HUES6 (cell line): ENCODE data around the gene FBXO41.

Source experiments
- H3K27ac ChIP-seq: 2 replicates; pipeline ENCODE4 v1.7.0; 2013; ENCODE audit warnings: low read depth, mild to moderate bottlenecking, low read length, inconsistent platforms
- H3K27me3 ChIP-seq: 2 replicates; pipeline ENCODE4 v1.6.1; 2013; ENCODE audit warnings: low read length; ENCODE audit not compliant: control insufficient read depth, insufficient read depth
- H3K36me3 ChIP-seq: 2 replicates; pipeline ENCODE4 v1.6.1; 2013; ENCODE audit warnings: low read length; ENCODE audit not compliant: control insufficient read depth, insufficient read depth
- H3K4me1 ChIP-seq: 2 replicates; pipeline ENCODE4 v1.6.1; 2013; ENCODE audit warnings: low read length; ENCODE audit not compliant: control insufficient read depth, insufficient read depth
- H3K4me3 ChIP-seq: 2 replicates; pipeline ENCODE4 v1.5.1; 2013; ENCODE audit warnings: low read depth, low read length
- H3K9ac ChIP-seq: one replicate; pipeline ENCODE4 v1.6.1; 2013; ENCODE audit warnings: mild to moderate bottlenecking, low read length
- H3K9me3 ChIP-seq: 2 replicates; pipeline ENCODE4 v1.6.1; 2013; ENCODE audit warnings: low read depth, low read length; ENCODE audit not compliant: control insufficient read depth, insufficient read depth

The FBXO41 gene

GRCh38 chr2:73259704-73260337 is 24.5 kb downstream of the FBXO41 start:
- H3K36me3 ChIP-seq = peaks cover 10% of the 10 kb centered on the region; the same call in 1 of the 2 replicates
- H3K4me1 ChIP-seq = no peaks in the 10 kb centered on the region
- no peaks in the 10 kb centered on the region for H3K9me3 ChIP-seq
- H3K4me3 ChIP-seq = no peak overlapping the region
- H3K27me3 ChIP-seq = no peaks in the 10 kb centered on the region
- H3K9ac ChIP-seq = no peak overlapping the region
- no peak overlapping the region for H3K27ac ChIP-seq

- Histone ChIP-seq H3K36me3 (peaks cover 14% of the 10 kb centered on the region), H3K9ac (no peak overlapping the region), H3K4me3 (no peak overlapping the region), H3K27me3 (no peaks in the 10 kb centered on the region), H3K27ac (no peak overlapping the region), H3K4me1 (no peaks in the 10 kb centered on the region), H3K9me3 (no peaks in the 10 kb centered on the region)
These were observed 25.0 kb downstream of the FBXO41 start for GRCh38 chr2:73259276-73259675.

GRCh38 chr2:73258913-73259215 is 25.4 kb downstream of the FBXO41 start:
- Histone ChIP-seq H3K27me3 (no peaks in the 10 kb centered on the region), H3K4me3 (no peak overlapping the region), H3K36me3 (peaks cover 17% of the 10 kb centered on the region), H3K27ac (no peak overlapping the region), H3K9ac (no peak overlapping the region), H3K9me3 (no peaks in the 10 kb centered on the region), H3K4me1 (no peaks in the 10 kb centered on the region)

GRCh38 chr2:73258186-73258912 is 25.9 kb downstream of the FBXO41 start:
- Histone ChIP-seq H3K4me1 (no peaks in the 10 kb centered on the region), H3K27me3 (no peaks in the 10 kb centered on the region), H3K9ac (no peak overlapping the region), H3K4me3 (no peak overlapping the region), H3K27ac (no peak overlapping the region), H3K9me3 (no peaks in the 10 kb centered on the region), H3K36me3 (peaks cover 18% of the 10 kb centered on the region)

- H3K4me1 ChIP-seq = no peaks in the 10 kb centered on the region
- peaks cover 22% of the 10 kb centered on the region for H3K36me3 ChIP-seq
- H3K27me3 ChIP-seq = no peaks in the 10 kb centered on the region
- no peak overlapping the region for H3K27ac ChIP-seq
- H3K9ac ChIP-seq = no peak overlapping the region
- H3K9me3 ChIP-seq = no peaks in the 10 kb centered on the region
- no peak overlapping the region for H3K4me3 ChIP-seq
These were observed 26.7 kb downstream of the FBXO41 start for GRCh38 chr2:73257425-73258125.

GRCh38 chr2:73257021-73257420 is 27.3 kb downstream of the FBXO41 start:
- H3K9ac ChIP-seq = no peak overlapping the region
- H3K9me3 ChIP-seq = no peaks in the 10 kb centered on the region
- H3K27me3 ChIP-seq = no peaks in the 10 kb centered on the region
- H3K4me3 ChIP-seq = no peak overlapping the region
- no peak overlapping the region for H3K27ac ChIP-seq
- H3K36me3 ChIP-seq = peaks cover 26% of the 10 kb centered on the region
- no peaks in the 10 kb centered on the region for H3K4me1 ChIP-seq

- H3K36me3 ChIP-seq = peaks cover 30% of the 10 kb centered on the region
- no peaks in the 10 kb centered on the region for H3K4me1 ChIP-seq
- H3K4me3 ChIP-seq = no peak overlapping the region
These were observed 27.7 kb downstream of the FBXO41 start for GRCh38 chr2:73256618-73256922.

GRCh38 chr2:73255907-73256617 is 28.2 kb downstream of the FBXO41 start:
- no peaks in the 10 kb centered on the region for H3K9me3 ChIP-seq
- H3K36me3 ChIP-seq = peaks cover 35% of the 10 kb centered on the region
- H3K27ac ChIP-seq = no peak overlapping the region
- no peak overlapping the region for H3K4me3 ChIP-seq
- no peak overlapping the region for H3K9ac ChIP-seq
- no peaks in the 10 kb centered on the region for H3K4me1 ChIP-seq
- H3K27me3 ChIP-seq = no peaks in the 10 kb centered on the region

More at GRCh38 chr2:73256618-73256922, 27.7 kb downstream of the FBXO41 start:
- Histone ChIP-seq H3K27me3 (no peaks in the 10 kb centered on the region), H3K9ac (no peak overlapping the region), H3K27ac (no peak overlapping the region), H3K9me3 (no peaks in the 10 kb centered on the region)

GRCh38 chr2:73255007-73255644 is 29.2 kb downstream of the FBXO41 start:
- H3K4me3 ChIP-seq = no peak overlapping the region
- H3K36me3 ChIP-seq = peaks cover 45% of the 10 kb centered on the region
- no peaks in the 10 kb centered on the region for H3K9me3 ChIP-seq
- no peaks in the 10 kb centered on the region for H3K27me3 ChIP-seq
- no peak overlapping the region for H3K27ac ChIP-seq
- H3K9ac ChIP-seq = no peak overlapping the region
- H3K4me1 ChIP-seq = no peaks in the 10 kb centered on the region

- Histone ChIP-seq H3K27me3 (no peaks in the 10 kb centered on the region), H3K9me3 (no peaks in the 10 kb centered on the region), H3K4me3 (no peak overlapping the region), H3K9ac (no peak overlapping the region), H3K4me1 (no peaks in the 10 kb centered on the region), H3K36me3 (peaks cover 51% of the 10 kb centered on the region), H3K27ac (no peak overlapping the region)
These were observed 29.8 kb downstream of the FBXO41 start for GRCh38 chr2:73254343-73255006.
